GM12891 (cell line): ENCODE data around the gene EBF4.

ENCODE experiments used
- PAX5 ChIP-seq: IDR thresholded peaks from 2 replicates; pipeline ENCODE4 v1.6.1; 2011; ENCODE audit warnings: low read length, moderate library complexity, mild to moderate bottlenecking; ENCODE audit not compliant: insufficient read depth, severe bottlenecking
- POLR2A ChIP-seq: IDR thresholded peaks from 2 replicates; pipeline ENCODE4 v1.6.1; 2011; ENCODE audit warnings: low read depth, low read length, control low read depth
- POLR2AphosphoS5 ChIP-seq: IDR thresholded peaks from 2 replicates; pipeline ENCODE4 v1.6.1; 2011; ENCODE audit warnings: low read depth, low read length, control low read depth
- POU2F2 ChIP-seq: IDR thresholded peaks from 2 replicates; pipeline ENCODE4 v1.6.1; 2011; ENCODE audit warnings: low read depth, mild to moderate bottlenecking, control low read depth, low read length, moderate library complexity
- SPI1 ChIP-seq: IDR thresholded peaks from 2 replicates; pipeline ENCODE4 v1.6.1; 2011; ENCODE audit warnings: low read depth, low read length, control low read depth
- TAF1 ChIP-seq: IDR thresholded peaks from 2 replicates; pipeline ENCODE4 v1.6.1; 2011; ENCODE audit warnings: low read depth, low read length, control low read depth

DNA sequence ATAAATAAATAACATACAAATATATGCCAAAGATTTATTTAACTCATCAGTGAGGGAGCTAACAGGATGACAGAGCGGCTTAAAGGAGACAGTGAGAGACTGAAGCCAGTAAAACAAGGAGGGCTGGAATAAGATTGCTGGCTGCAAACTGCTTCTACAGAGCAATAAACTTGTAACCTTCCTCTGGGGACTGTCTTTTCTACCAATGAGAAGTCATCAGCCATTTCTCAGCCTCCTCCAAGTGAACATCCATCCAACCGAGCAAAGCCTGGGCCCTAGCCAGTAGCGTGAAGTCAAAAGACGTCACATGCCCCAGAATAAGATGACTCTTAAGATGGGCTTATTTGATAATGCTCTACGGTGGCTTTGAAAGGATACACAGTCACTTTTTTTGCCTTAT lies 65.4 kb downstream of the EBF4 start:
- TF ChIP-seq POLR2AphosphoS5 (no peak), POLR2A (no peak), TAF1 (no peak), SPI1 (no peak), PAX5 (no peak), POU2F2 (no peak)
